GM12891 (cell line): ENCODE results near the gene ZNF777.

ENCODE experiments used
- POLR2A ChIP-seq: IDR thresholded peaks from 2 replicates; pipeline ENCODE4 v1.6.1; 2011; ENCODE audit warnings: low read depth, low read length, control low read depth
- POLR2AphosphoS5 ChIP-seq: IDR thresholded peaks from 2 replicates; pipeline ENCODE4 v1.6.1; 2011; ENCODE audit warnings: low read depth, low read length, control low read depth

- no peak for TF ChIP-seq POLR2A
- TF ChIP-seq POLR2AphosphoS5 = no peak
Measured at GRCh38 chr7:149423449-149424110, 37.3 kb downstream of the ZNF777 start.
